ENCODE measurements around the gene EFL1.
"Not testable (repeated sequence)": the region's sequence is repeated elsewhere in the genome, so short reads cannot be mapped to it uniquely, and the experiment has no call there.

Gene EFL1

GRCh38 chr15:82284381-82284780, 21.8 kb upstream of the EFL1 start:
- DNase-seq (ENCODE audit: low read depth); H3K4me3 ChIP-seq (ENCODE audit: low read depth, low read length): not testable (repeated sequence)

GRCh38 chr15:82282386-82282785, 19.9 kb upstream of the EFL1 start:
- not testable (repeated sequence) for H3K4me3 ChIP-seq (ENCODE audit: low read depth, low read length); DNase-seq (ENCODE audit: low read depth)

- not testable (repeated sequence) for DNase-seq (ENCODE audit: low read depth); H3K4me3 ChIP-seq (ENCODE audit: low read depth, low read length)
Observed at GRCh38 chr15:82281276-82281675, 18.7 kb upstream of the EFL1 start.

GRCh38 chr15:82275410-82275809, 12.9 kb upstream of the EFL1 start:
- DNase-seq (ENCODE audit: low read depth) = no peak
- no peak overlapping the region for H3K4me3 ChIP-seq (ENCODE audit: low read depth, low read length)

GRCh38 chr15:82272154-82272553, 9.6 kb upstream of the EFL1 start:
- DNase-seq (ENCODE audit: low read depth) = no peak
- H3K4me3 ChIP-seq (ENCODE audit: low read depth, low read length) = no peak overlapping the region

GRCh38 chr15:82268454-82268853, 5.9 kb upstream of the EFL1 start:
- DNase-seq (ENCODE audit: low read depth); H3K4me3 ChIP-seq (ENCODE audit: low read depth, low read length): not testable (repeated sequence)

- DNase-seq (ENCODE audit: low read depth); H3K4me3 ChIP-seq (ENCODE audit: low read depth, low read length): not testable (repeated sequence)
Observed at GRCh38 chr15:82267137-82267536, 4.6 kb upstream of the EFL1 start.

GRCh38 chr15:82263350-82263749, 816 bp upstream of the EFL1 start:
- no peak for DNase-seq (ENCODE audit: low read depth)
- H3K4me3 ChIP-seq (ENCODE audit: low read depth, low read length) = peak overlapping the region; percentile 87

- DNase-seq (ENCODE audit: low read depth) = not testable (repeated sequence)
- H3K4me3 ChIP-seq (ENCODE audit: low read depth, low read length) = peak overlapping the region; percentile 87
Observed at GRCh38 chr15:82261566-82262421, 740 bp downstream of the EFL1 start.

GRCh38 chr15:82248261-82248660, 14.3 kb downstream of the EFL1 start:
- not testable (repeated sequence) for H3K4me3 ChIP-seq (ENCODE audit: low read depth, low read length); DNase-seq (ENCODE audit: low read depth)

GRCh38 chr15:82245956-82246355, 16.6 kb downstream of the EFL1 start:
- DNase-seq (ENCODE audit: low read depth); H3K4me3 ChIP-seq (ENCODE audit: low read depth, low read length): not testable (repeated sequence)

- H3K4me3 ChIP-seq (ENCODE audit: low read depth, low read length); DNase-seq (ENCODE audit: low read depth): not testable (repeated sequence)
Observed at GRCh38 chr15:82243644-82244043, 18.9 kb downstream of the EFL1 start.

GRCh38 chr15:82241836-82242499, 20.6 kb downstream of the EFL1 start:
- not testable (repeated sequence) for DNase-seq (ENCODE audit: low read depth); H3K4me3 ChIP-seq (ENCODE audit: low read depth, low read length)

- no peak overlapping the region for H3K4me3 ChIP-seq (ENCODE audit: low read depth, low read length)
- DNase-seq (ENCODE audit: low read depth) = no peak
Observed at GRCh38 chr15:82239685-82240391, 22.7 kb downstream of the EFL1 start.

GRCh38 chr15:82237944-82238534, 24.5 kb downstream of the EFL1 start:
- not testable (repeated sequence) for H3K4me3 ChIP-seq (ENCODE audit: low read depth, low read length); DNase-seq (ENCODE audit: low read depth)

- no peak for DNase-seq (ENCODE audit: low read depth)
- no peak overlapping the region for H3K4me3 ChIP-seq (ENCODE audit: low read depth, low read length)
Observed at GRCh38 chr15:82231842-82232241, 30.7 kb downstream of the EFL1 start.

GRCh38 chr15:82231233-82231632, 31.3 kb downstream of the EFL1 start:
- H3K4me3 ChIP-seq (ENCODE audit: low read depth, low read length) = no peak overlapping the region
- DNase-seq (ENCODE audit: low read depth) = no peak

- no peak for DNase-seq (ENCODE audit: low read depth)
Observed at GRCh38 chr15:82228750-82229149, 33.8 kb downstream of the EFL1 start.

GRCh38 chr15:82221535-82221934, 41.0 kb downstream of the EFL1 start:
- H3K4me3 ChIP-seq (ENCODE audit: low read depth, low read length); DNase-seq (ENCODE audit: low read depth): not testable (repeated sequence)

More at GRCh38 chr15:82228750-82229149, 33.8 kb downstream of the EFL1 start:
- H3K4me3 ChIP-seq (ENCODE audit: low read depth, low read length) = no peak overlapping the region

GRCh38 chr15:82216092-82216491, 46.4 kb downstream of the EFL1 start:
- H3K4me3 ChIP-seq (ENCODE audit: low read depth, low read length); DNase-seq (ENCODE audit: low read depth): not testable (repeated sequence)

All from skeletal muscle cell (primary cell).